Breast epithelium (tissue), 4 donors: ENCODE results near the gene IL36B. TPM values are rescaled to one million over a fixed set of nuclear protein-coding genes. Genes with fewer than 3 reads are reported as not detected.

Experiments used
- DNase-seq, 2 donors: peaks; one replicate each; pipeline ENCODE4 v3.0.0-alpha.2; 2019; ENCODE audit warnings: low spot score in 2 of 2
- H3K27ac ChIP-seq, 2 donors: fragments of 200-600 bp; sonication (generic) in 1 of 2; one replicate each; pipeline ENCODE4 v1.5.1; 2016 to 2019; ENCODE audit warnings: mild to moderate bottlenecking in 1 of 2
- H3K27me3 ChIP-seq, 2 donors: fragments of 200-600 bp; sonication (generic) in 1 of 2; one replicate each; pipeline versions ENCODE4 v1.5.1 to v1.6.0; 2017 to 2019; ENCODE audit warnings: control low read depth in 1 of 2, mild to moderate bottlenecking in 1 of 2
- H3K36me3 ChIP-seq: fragments of 200-600 bp; one replicate; pipeline ENCODE4 v1.5.1; 2019
- H3K4me1 ChIP-seq, 2 donors: fragments of 200-600 bp; sonication (generic); one replicate each; pipeline ENCODE4 v1.5.1; 2016 to 2019; ENCODE audit warnings: control low read depth in 1 of 2
- H3K4me3 ChIP-seq, 3 donors: fragments of 200-600 bp; sonication (generic); 1 replicate in 2 of 3; 2 replicates in 1 of 3; pipeline ENCODE4 v1.5.1; 2016 to 2019; ENCODE audit warnings: mild to moderate bottlenecking in 3 of 3, moderate library complexity in 2 of 3
- H3K9me3 ChIP-seq, 2 donors: fragments of 200-600 bp; sonication (generic) in 1 of 2; one replicate each; pipeline ENCODE4 v1.5.1; 2016 to 2019; ENCODE audit warnings: control low read depth in 1 of 2
- POLR2A ChIP-seq: fragments of 450-650 bp; IDR thresholded peaks from one replicate; pipeline ENCODE4 v1.6.1; 2016; ENCODE audit warnings: antibody characterized with exemption, mild to moderate bottlenecking, moderate library complexity
- POLR2AphosphoS5 ChIP-seq, 3 donors: sonication (generic); formaldehyde crosslinking; IDR thresholded peaks; one replicate each; pipeline ENCODE4 v1.6.1; 2017; ENCODE audit warnings: antibody characterized with exemption in 3 of 3
- intact Hi-C: fragments of 100-400 bp; cut with DNase I; formaldehyde crosslinking; loops from one replicate; pipeline ENCODE4 v1.15.1; 2023; ENCODE audit warnings: low total_unique reads
- total RNA-seq, 3 donors: library from RNA; depleted of rRNA; stranded (reverse); fragments of >200 nt; gene quantifications; one replicate each; pipeline ENCODE4 v1.1.0, GENCODE V29; 2016
- TF ChIP-seq, protein P1 (sequence below), 3 donors: fragments of 450-650 bp; IDR thresholded peaks; one replicate each; pipeline ENCODE4 v1.5.1; 2016 to 2017; ENCODE audit warnings: antibody characterized with exemption in 3 of 3, mild to moderate bottlenecking in 3 of 3, moderate library complexity in 3 of 3

IL36B gene
- total RNA-seq, 3 donors from 2014 or later = not detected

DNA sequence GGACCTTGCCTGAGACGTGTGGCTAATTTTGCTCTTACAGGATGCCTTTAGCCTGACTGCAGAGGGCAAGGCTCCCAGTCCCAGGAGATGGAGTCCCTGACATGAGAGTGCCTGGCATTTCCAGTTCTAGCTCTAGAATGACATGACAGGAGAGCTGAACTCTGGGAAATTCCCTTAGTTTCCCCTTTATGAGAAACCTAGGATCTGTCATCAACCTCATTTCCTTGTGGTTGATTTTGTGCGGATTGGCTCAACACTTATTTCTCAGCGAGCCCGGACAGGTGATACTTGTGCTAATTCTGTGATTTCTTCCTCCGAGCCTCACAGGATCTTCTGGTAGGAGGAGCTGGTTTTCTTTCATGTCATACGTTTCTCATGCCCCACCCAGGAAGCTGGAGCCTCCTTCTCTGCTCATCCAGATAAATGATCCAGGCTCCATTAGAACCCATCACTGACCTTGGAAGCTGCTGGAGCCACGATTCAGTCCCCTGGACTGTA, 75.1 kb downstream of the IL36B start, which contains the start of gene IL36G:
TSS of gene IL36G (plus strand) at position 448 of the 498 bp plus-strand sequence. CDS start 633 bp downstream, outside the sequence.
- no peaks in the 10 kb centered on the region for H3K36me3 ChIP-seq
- intact Hi-C loops = no loop called here
- no peak within 1 kb of the TSS for H3K4me3 ChIP-seq
- H3K27ac ChIP-seq = no peak within 1 kb of the TSS
- TF ChIP-seq POLR2AphosphoS5 (IDR thresholded peaks at IDR 0.05) = no peak
- TF ChIP-seq POLR2A = no peak
- TF ChIP-seq, protein P1, sequence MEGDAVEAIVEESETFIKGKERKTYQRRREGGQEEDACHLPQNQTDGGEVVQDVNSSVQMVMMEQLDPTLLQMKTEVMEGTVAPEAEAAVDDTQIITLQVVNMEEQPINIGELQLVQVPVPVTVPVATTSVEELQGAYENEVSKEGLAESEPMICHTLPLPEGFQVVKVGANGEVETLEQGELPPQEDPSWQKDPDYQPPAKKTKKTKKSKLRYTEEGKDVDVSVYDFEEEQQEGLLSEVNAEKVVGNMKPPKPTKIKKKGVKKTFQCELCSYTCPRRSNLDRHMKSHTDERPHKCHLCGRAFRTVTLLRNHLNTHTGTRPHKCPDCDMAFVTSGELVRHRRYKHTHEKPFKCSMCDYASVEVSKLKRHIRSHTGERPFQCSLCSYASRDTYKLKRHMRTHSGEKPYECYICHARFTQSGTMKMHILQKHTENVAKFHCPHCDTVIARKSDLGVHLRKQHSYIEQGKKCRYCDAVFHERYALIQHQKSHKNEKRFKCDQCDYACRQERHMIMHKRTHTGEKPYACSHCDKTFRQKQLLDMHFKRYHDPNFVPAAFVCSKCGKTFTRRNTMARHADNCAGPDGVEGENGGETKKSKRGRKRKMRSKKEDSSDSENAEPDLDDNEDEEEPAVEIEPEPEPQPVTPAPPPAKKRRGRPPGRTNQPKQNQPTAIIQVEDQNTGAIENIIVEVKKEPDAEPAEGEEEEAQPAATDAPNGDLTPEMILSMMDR (IDR thresholded peaks at IDR 0.05) = no peak
- H3K4me1 ChIP-seq = no peaks in the 10 kb centered on the region
- DNase-seq = no peak
- H3K27me3 ChIP-seq = peaks cover 0 to 13% of the 10 kb centered on the region in 2 donors
- H3K9me3 ChIP-seq = no peaks in the 10 kb centered on the region

Other genes starting within 250 kb of the IL36B start
- 1 to 10 TPM in 1 of 3 donors, not detected in 2; 8.0 TPM for gene IL1B, start 216.1 kb downstream of the IL36B start, total RNA-seq
- gene IL37, start 141.7 kb downstream of the IL36B start, total RNA-seq = not detected
- gene IL36G, start 74.9 kb downstream of the IL36B start, total RNA-seq = not detected
- gene IL36A, start 47.4 kb downstream of the IL36B start, total RNA-seq = not detected
- not detected for gene IL36RN, start 6.3 kb upstream of the IL36B start, total RNA-seq
- not detected for gene IL1F10, start 15.1 kb upstream of the IL36B start, total RNA-seq
- gene IL1RN, start 74.7 kb upstream of the IL36B start, total RNA-seq = 1 to 10 TPM in 2 of 3 donors, under 1 TPM in 1; 0.66 to 3.8 (median 1.6) TPM
- 10 to 100 TPM in 2 of 3 donors, 1 to 10 TPM in 1; 4.3 to 61.2 (median 40.3) TPM for gene PSD4, start 121.1 kb upstream of the IL36B start, total RNA-seq
- gene PAX8, start 226.1 kb upstream of the IL36B start, total RNA-seq = 1 to 10 TPM in 2 of 3 donors, under 1 TPM in 1; under 0.01 to 2.6 (median 1.0) TPM